Activated CD8-positive, alpha-beta T cell treated with anti-CD3 and anti-CD28 coated beads for 36 hours (primary cell): ENCODE data around the gene LGALS4. TPM values are rescaled to one million over a fixed set of nuclear protein-coding genes. Genes with fewer than 3 reads are reported as not detected.

Experiments used
- ATAC-seq: fragments of 200-7000 bp; cut with Tn5 transposase; one replicate; pipeline ENCODE4 v1.10.0; 2021; ENCODE audit warnings: mild to moderate bottlenecking, moderate library complexity
- CTCF ChIA-PET: fragments of 350-600 bp; sonication (Branson Sonifier 250); formaldehyde crosslinking; loops from one replicate; lab custom pipeline; 2021; ENCODE audit warnings: antibody characterized with exemption; lab: Charles Lee
- POLR2A ChIA-PET: fragments of 350-600 bp; sonication (Branson Sonifier 250); formaldehyde crosslinking; loops from one replicate; lab custom pipeline; 2021; ENCODE audit warnings: antibody characterized with exemption; lab: Charles Lee
- DNase-seq: peaks from one replicate; pipeline ENCODE4 v3.0.0-alpha.2; 2020
- H3K27ac Mint-ChIP-seq: one replicate; pipeline ENCODE4 v1.8.0; 2021; ENCODE audit warnings: mild to moderate bottlenecking, mixed read lengths
- H3K27me3 Mint-ChIP-seq: one replicate; pipeline ENCODE4 v1.8.0; 2021; ENCODE audit warnings: mixed read lengths
- H3K36me3 Mint-ChIP-seq: one replicate; pipeline ENCODE4 v1.8.0; 2021; ENCODE audit warnings: low read depth, mixed read lengths
- H3K4me1 Mint-ChIP-seq: one replicate; pipeline ENCODE4 v1.8.0; 2021; ENCODE audit warnings: low read depth, mixed read lengths
- H3K4me3 Mint-ChIP-seq: one replicate; pipeline ENCODE4 v1.8.0; 2021; ENCODE audit warnings: mild to moderate bottlenecking, moderate library complexity, mixed read lengths
- H3K9me3 Mint-ChIP-seq: one replicate; pipeline ENCODE4 v1.8.0; 2021; ENCODE audit warnings: mixed read lengths
- CTCF ChIP-seq: fragments of 200-600 bp; IDR thresholded peaks from one replicate; pipeline ENCODE4 v1.8.0; 2022; ENCODE audit warnings: antibody characterized with exemption, mild to moderate bottlenecking
- intact Hi-C: fragments of 100-400 bp; cut with micrococcal nuclease; formaldehyde crosslinking; loops from one replicate; pipeline ENCODE4 v1.10.0; 2022
- total RNA-seq, 2 experiments: library from RNA; stranded (reverse); gene quantifications; one replicate each; pipeline ENCODE4 v1.2.3, GENCODE V29; 2021

LGALS4 gene
- total RNA-seq, 2 experiments from 2014 or later = 0.29 to 0.72 TPM

GRCh38 chr19:38839816-38840582 lies 27.3 kb upstream of the LGALS4 start:
- DNase-seq (peak; percentile 49), ATAC-seq (no peak)
- TF ChIP-seq CTCF = no peak
- H3K4me1 Mint-ChIP-seq = peaks cover 64% of the 10 kb centered on the region
- H3K27me3 Mint-ChIP-seq = no peaks in the 10 kb centered on the region
- ChIA-PET POLR2A (interaction anchor here (0.6 to 4.6 kb wide), 10 partner anchors 8 to 200 kb away, joined by 3 to 48 read pairs (median 3); partner anchors contain the start of genes HNRNPL and RINL), CTCF (interaction anchor here (0.7 to 1.8 kb wide), 4 partner anchors 51 to 105 kb away, joined by 3 to 4 read pairs (median 4); partner anchors contain the start of genes MRPS12 and SARS2)
- H3K4me3 Mint-ChIP-seq = no peak overlapping the region
- H3K27ac Mint-ChIP-seq = peak overlapping the region; percentile 97
- intact Hi-C loops = loop anchor here (10.0 kb wide), 1 partner anchor 105 kb away; no protein-coding TSS in a partner anchor
- H3K9me3 Mint-ChIP-seq = no peaks in the 10 kb centered on the region
- peaks cover 89% of the 10 kb centered on the region for H3K36me3 Mint-ChIP-seq

GRCh38 chr19:38838986-38839761 lies 26.4 kb upstream of the LGALS4 start:
- Mint-ChIP-seq H3K4me3 (no peak overlapping the region), H3K27ac (peak overlapping the region; percentile 92), H3K36me3 (peaks cover 84% of the 10 kb centered on the region), H3K27me3 (no peaks in the 10 kb centered on the region), H3K9me3 (no peaks in the 10 kb centered on the region), H3K4me1 (peaks cover 59% of the 10 kb centered on the region)
- POLR2A ChIA-PET = interaction anchor here (0.6 to 4.6 kb wide), 12 partner anchors 9 to 214 kb away, joined by 3 to 48 read pairs (median 3); partner anchors contain the start of genes HNRNPL and RINL
- ATAC-seq (no peak), DNase-seq (no peak)
- TF ChIP-seq CTCF = no peak
- CTCF ChIA-PET = interaction anchor here (0.7 to 1.8 kb wide), 4 partner anchors 30 to 104 kb away, joined by 3 to 4 read pairs (median 4); partner anchors contain the start of genes MRPS12 and SARS2
- intact Hi-C loops = no loop called here

- Mint-ChIP-seq H3K36me3 (peaks cover 76% of the 10 kb centered on the region), H3K27ac (peak overlapping the region; percentile 92), H3K4me1 (peaks cover 54% of the 10 kb centered on the region), H3K9me3 (no peaks in the 10 kb centered on the region), H3K4me3 (no peak overlapping the region), H3K27me3 (no peaks in the 10 kb centered on the region)
- TF ChIP-seq CTCF = no peak
- intact Hi-C loops = no loop called here
- DNase-seq (peak; percentile 81), ATAC-seq (peak; percentile 62)
- ChIA-PET POLR2A (interaction anchor here (0.6 to 4.6 kb wide), 11 partner anchors 9 to 213 kb away, joined by 3 to 48 read pairs (median 3); partner anchors contain the start of genes HNRNPL and RINL), CTCF (interaction anchor here (1.6 kb wide), 1 partner anchor 31 kb away, joined by 4 read pairs; no protein-coding TSS in a partner anchor)
These were observed 25.7 kb upstream of the LGALS4 start for GRCh38 chr19:38838208-38838985.

GRCh38 chr19:38837656-38838121 lies 24.9 kb upstream of the LGALS4 start:
- peaks cover 69% of the 10 kb centered on the region for H3K36me3 Mint-ChIP-seq
- ChIA-PET CTCF (interaction anchor here (1.6 kb wide), 1 partner anchor 32 kb away, joined by 4 read pairs; no protein-coding TSS in a partner anchor), POLR2A (interaction anchor here (0.9 to 4.6 kb wide), 5 partner anchors 10 to 40 kb away, joined by 3 to 48 read pairs (median 9); partner anchors contain the start of genes HNRNPL and RINL)
- no peaks in the 10 kb centered on the region for H3K27me3 Mint-ChIP-seq
- peaks cover 47% of the 10 kb centered on the region for H3K4me1 Mint-ChIP-seq
- no peak for TF ChIP-seq CTCF
- H3K27ac Mint-ChIP-seq = peak overlapping the region; percentile 55
- ATAC-seq (no peak), DNase-seq (no peak)
- no peak overlapping the region for H3K4me3 Mint-ChIP-seq
- intact Hi-C loops = no loop called here
- no peaks in the 10 kb centered on the region for H3K9me3 Mint-ChIP-seq
